ENCODE data around the gene GATM. TPM values are rescaled to one million over a fixed set of nuclear protein-coding genes. Genes with fewer than 3 reads are reported as not detected.

The GATM gene
- total and polyA plus RNA-seq, 10 of the 15 experiments (the other 5 are each of a cell fraction or from before 2014, with no cell fraction given): 11.7 to 83.1 (median 38.2) TPM

DNA sequence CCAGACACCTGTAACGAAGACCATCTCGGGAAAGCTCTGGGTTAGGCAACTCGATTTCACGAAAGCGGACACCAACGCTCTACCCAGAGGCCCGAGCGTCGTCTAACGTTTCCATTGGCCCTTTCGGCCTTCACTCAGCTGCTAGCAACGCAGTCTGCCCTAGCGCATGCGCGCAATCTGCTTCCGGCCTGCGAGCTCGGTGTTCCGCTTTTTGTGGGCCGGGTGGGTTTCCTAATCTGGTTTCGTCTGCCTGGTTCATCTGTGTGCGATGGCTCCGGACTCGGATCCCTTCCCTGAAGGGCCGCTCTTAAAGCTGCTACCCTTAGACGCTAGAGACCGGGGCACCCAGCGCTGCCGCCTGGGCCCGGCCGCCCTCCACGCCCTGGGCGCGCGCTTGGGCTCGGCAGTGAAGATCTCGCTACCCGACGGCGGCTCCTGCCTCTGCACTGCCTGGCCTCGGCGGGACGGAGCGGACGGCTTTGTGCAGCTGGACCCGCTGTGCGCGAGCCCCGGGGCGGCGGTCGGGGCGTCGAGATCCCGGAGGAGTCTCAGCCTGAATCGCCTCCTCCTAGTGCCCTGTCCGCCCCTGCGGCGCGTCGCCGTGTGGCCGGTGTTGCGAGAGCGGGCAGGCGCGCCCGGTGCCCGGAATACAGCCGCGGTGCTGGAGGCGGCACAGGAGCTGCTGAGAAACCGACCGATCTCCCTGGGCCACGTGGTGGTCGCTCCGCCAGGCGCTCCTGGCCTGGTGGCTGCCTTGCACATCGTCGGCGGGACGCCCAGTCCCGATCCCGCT lies 24.0 kb upstream of the GATM start (continued):
- TF ChIP-seq, protein P1, sequence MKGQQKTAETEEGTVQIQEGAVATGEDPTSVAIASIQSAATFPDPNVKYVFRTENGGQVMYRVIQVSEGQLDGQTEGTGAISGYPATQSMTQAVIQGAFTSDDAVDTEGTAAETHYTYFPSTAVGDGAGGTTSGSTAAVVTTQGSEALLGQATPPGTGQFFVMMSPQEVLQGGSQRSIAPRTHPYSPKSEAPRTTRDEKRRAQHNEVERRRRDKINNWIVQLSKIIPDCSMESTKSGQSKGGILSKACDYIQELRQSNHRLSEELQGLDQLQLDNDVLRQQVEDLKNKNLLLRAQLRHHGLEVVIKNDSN (IDR thresholded peaks at IDR 0.05; ENCODE audit: borderline replicate concordance, extremely low read length, insufficient read depth, low read depth, low read length): peak; percentile 65
- peak; percentile 80; the same call in 1 of the 2 replicates for TF ChIP-seq LARP7 (IDR thresholded peaks at IDR 0.05)
- TF ChIP-seq BMI1 (IDR thresholded peaks at IDR 0.05; ENCODE audit: borderline replicate concordance): no peak
- TF ChIP-seq ZNF384 (IDR thresholded peaks at IDR 0.05; ENCODE audit: borderline replicate concordance, low read depth, low read length): no peak
- no peak for TF ChIP-seq RCOR1 (conservative IDR thresholded peaks at IDR 0.05; ENCODE audit: low read depth, low read length)
- TF ChIP-seq, protein P2, sequence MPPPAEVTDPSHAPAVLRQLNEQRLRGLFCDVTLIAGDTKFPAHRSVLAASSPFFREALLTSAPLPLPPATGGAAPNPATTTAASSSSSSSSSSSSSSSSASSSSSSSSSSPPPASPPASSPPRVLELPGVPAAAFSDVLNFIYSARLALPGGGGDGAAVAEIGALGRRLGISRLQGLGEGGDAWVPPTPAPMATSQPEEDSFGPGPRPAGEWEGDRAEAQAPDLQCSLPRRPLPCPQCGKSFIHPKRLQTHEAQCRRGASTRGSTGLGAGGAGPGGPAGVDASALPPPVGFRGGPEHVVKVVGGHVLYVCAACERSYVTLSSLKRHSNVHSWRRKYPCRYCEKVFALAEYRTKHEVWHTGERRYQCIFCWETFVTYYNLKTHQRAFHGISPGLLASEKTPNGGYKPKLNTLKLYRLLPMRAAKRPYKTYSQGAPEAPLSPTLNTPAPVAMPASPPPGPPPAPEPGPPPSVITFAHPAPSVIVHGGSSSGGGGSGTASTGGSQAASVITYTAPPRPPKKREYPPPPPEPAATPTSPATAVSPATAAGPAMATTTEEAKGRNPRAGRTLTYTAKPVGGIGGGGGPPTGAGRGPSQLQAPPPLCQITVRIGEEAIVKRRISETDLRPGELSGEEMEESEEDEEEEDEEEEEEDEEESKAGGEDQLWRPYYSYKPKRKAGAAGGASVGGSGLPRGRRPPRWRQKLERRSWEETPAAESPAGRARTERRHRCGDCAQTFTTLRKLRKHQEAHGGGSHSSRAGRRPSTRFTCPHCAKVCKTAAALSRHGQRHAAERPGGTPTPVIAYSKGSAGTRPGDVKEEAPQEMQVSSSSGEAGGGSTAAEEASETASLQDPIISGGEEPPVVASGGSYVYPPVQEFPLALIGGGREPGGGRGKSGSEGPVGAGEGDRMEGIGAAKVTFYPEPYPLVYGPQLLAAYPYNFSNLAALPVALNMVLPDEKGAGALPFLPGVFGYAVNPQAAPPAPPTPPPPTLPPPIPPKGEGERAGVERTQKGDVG (CRISPR knock-in tag; IDR thresholded peaks at IDR 0.05): no peak
- no peak for TF ChIP-seq TCF7 (IDR thresholded peaks at IDR 0.05; ENCODE audit: borderline replicate concordance)
- peak; percentile 77; the same call in 1 of the 2 replicates for TF ChIP-seq CREM (IDR thresholded peaks at IDR 0.05; ENCODE audit: low read depth)
- TF ChIP-seq, protein P3, sequence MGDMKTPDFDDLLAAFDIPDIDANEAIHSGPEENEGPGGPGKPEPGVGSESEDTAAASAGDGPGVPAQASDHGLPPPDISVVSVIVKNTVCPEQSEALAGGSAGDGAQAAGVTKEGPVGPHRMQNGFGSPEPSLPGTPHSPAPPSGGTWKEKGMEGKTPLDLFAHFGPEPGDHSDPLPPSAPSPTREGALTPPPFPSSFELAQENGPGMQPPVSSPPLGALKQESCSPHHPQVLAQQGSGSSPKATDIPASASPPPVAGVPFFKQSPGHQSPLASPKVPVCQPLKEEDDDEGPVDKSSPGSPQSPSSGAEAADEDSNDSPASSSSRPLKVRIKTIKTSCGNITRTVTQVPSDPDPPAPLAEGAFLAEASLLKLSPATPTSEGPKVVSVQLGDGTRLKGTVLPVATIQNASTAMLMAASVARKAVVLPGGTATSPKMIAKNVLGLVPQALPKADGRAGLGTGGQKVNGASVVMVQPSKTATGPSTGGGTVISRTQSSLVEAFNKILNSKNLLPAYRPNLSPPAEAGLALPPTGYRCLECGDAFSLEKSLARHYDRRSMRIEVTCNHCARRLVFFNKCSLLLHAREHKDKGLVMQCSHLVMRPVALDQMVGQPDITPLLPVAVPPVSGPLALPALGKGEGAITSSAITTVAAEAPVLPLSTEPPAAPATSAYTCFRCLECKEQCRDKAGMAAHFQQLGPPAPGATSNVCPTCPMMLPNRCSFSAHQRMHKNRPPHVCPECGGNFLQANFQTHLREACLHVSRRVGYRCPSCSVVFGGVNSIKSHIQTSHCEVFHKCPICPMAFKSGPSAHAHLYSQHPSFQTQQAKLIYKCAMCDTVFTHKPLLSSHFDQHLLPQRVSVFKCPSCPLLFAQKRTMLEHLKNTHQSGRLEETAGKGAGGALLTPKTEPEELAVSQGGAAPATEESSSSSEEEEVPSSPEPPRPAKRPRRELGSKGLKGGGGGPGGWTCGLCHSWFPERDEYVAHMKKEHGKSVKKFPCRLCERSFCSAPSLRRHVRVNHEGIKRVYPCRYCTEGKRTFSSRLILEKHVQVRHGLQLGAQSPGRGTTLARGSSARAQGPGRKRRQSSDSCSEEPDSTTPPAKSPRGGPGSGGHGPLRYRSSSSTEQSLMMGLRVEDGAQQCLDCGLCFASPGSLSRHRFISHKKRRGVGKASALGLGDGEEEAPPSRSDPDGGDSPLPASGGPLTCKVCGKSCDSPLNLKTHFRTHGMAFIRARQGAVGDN (IDR thresholded peaks at IDR 0.05): peak; percentile 75; the same call in 1 of the 2 replicates
- peak; percentile 97 for TF ChIP-seq DPF2 (IDR thresholded peaks at IDR 0.05)
- peak; percentile 83 for TF ChIP-seq NRF1 (conservative IDR thresholded peaks at IDR 0.05; ENCODE audit: low read depth, low read length)
- TF ChIP-seq, protein P4, sequence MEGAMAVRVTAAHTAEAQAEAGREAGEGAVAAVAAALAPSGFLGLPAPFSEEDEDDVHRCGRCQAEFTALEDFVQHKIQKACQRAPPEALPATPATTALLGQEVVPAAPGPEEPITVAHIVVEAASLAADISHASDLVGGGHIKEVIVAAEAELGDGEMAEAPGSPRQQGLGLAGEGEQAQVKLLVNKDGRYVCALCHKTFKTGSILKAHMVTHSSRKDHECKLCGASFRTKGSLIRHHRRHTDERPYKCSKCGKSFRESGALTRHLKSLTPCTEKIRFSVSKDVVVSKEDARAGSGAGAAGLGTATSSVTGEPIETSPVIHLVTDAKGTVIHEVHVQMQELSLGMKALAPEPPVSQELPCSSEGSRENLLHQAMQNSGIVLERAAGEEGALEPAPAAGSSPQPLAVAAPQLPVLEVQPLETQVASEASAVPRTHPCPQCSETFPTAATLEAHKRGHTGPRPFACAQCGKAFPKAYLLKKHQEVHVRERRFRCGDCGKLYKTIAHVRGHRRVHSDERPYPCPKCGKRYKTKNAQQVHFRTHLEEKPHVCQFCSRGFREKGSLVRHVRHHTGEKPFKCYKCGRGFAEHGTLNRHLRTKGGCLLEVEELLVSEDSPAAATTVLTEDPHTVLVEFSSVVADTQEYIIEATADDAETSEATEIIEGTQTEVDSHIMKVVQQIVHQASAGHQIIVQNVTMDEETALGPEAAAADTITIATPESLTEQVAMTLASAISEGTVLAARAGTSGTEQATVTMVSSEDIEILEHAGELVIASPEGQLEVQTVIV (IDR thresholded peaks at IDR 0.05; ENCODE audit: borderline replicate concordance, partially characterized antibody): peak; percentile 28
- no peak for TF ChIP-seq EZH2 (IDR thresholded peaks at IDR 0.05; ENCODE audit: borderline replicate concordance, control insufficient read depth, low read depth, low read length)
- TF ChIP-seq, protein P5, sequence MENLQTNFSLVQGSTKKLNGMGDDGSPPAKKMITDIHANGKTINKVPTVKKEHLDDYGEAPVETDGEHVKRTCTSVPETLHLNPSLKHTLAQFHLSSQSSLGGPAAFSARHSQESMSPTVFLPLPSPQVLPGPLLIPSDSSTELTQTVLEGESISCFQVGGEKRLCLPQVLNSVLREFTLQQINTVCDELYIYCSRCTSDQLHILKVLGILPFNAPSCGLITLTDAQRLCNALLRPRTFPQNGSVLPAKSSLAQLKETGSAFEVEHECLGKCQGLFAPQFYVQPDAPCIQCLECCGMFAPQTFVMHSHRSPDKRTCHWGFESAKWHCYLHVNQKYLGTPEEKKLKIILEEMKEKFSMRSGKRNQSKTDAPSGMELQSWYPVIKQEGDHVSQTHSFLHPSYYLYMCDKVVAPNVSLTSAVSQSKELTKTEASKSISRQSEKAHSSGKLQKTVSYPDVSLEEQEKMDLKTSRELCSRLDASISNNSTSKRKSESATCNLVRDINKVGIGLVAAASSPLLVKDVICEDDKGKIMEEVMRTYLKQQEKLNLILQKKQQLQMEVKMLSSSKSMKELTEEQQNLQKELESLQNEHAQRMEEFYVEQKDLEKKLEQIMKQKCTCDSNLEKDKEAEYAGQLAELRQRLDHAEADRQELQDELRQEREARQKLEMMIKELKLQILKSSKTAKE (IDR thresholded peaks at IDR 0.05; ENCODE audit: low read depth, poor library complexity, severe bottlenecking): no peak
- TF ChIP-seq KLF5 (IDR thresholded peaks at IDR 0.05; ENCODE audit: partially characterized antibody): peak; percentile 19

All from GM12878 (cell line).